ENCODE measurements around the gene ZMYND8. TPM values are rescaled to one million over a fixed set of nuclear protein-coding genes. Genes with fewer than 3 reads are reported as not detected.

The ZMYND8 gene
- total RNA-seq, 1 experiment from 2014 or later: 53.1 TPM

DNA sequence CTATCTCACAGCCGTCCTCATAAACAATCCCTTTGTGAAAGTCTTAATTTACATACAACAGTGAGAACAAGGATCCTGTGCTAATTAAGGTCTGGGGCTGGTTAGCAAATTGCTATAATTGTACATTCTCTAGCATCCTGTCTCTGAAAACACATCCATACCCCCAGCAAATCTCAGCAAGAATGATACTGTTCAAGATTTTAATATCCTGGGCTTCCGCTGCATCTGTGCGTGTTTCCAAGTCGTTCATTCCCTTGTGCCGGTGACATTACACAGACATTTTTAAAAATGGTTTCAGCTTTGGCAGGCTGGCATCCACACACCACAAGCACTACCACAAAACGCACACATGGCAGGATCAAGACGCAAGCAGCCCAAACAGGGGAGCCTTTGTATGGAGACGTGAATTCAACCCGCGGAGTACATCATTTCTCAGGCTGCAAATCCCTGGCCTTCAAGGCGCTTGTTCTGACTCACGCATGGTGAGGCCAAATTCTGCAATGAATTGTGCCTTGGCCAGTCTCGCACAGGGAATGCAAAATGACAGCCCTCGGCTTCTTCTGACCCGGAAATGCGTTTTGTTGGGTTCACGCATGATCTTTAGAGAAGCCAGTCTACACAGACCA is 20.3 kb downstream of the ZMYND8 start:
- CTCF ChIA-PET: interaction anchor here (0.6 kb wide), 1 partner anchor 272 kb away, joined by 5 read pairs; no protein-coding TSS in a partner anchor
- Mint-ChIP-seq H3K4me1 (ENCODE audit: low read depth, unreplicated experiment) (peaks cover 57% of the 10 kb centered on the region), H3K9me3 (ENCODE audit: low read depth, unreplicated experiment) (peaks cover 3% of the 10 kb centered on the region), H3K27ac (ENCODE audit: unreplicated experiment) (no peak overlapping the region), H3K36me3 (ENCODE audit: insufficient read depth, unreplicated experiment) (peaks cover 28% of the 10 kb centered on the region), H3K4me3 (ENCODE audit: low read depth, unreplicated experiment) (no peak overlapping the region), H3K27me3 (ENCODE audit: unreplicated experiment) (no peaks in the 10 kb centered on the region)
- no peak for DNase-seq
- intact Hi-C loops (cut with micrococcal nuclease; ENCODE audit: unreplicated experiment): no loop called here
- TF ChIP-seq, protein P1, sequence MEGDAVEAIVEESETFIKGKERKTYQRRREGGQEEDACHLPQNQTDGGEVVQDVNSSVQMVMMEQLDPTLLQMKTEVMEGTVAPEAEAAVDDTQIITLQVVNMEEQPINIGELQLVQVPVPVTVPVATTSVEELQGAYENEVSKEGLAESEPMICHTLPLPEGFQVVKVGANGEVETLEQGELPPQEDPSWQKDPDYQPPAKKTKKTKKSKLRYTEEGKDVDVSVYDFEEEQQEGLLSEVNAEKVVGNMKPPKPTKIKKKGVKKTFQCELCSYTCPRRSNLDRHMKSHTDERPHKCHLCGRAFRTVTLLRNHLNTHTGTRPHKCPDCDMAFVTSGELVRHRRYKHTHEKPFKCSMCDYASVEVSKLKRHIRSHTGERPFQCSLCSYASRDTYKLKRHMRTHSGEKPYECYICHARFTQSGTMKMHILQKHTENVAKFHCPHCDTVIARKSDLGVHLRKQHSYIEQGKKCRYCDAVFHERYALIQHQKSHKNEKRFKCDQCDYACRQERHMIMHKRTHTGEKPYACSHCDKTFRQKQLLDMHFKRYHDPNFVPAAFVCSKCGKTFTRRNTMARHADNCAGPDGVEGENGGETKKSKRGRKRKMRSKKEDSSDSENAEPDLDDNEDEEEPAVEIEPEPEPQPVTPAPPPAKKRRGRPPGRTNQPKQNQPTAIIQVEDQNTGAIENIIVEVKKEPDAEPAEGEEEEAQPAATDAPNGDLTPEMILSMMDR (IDR thresholded peaks at IDR 0.05; ENCODE audit: unreplicated experiment): no peak
- BruUV-seq (replicated peaks): no TSS peak

DNA sequence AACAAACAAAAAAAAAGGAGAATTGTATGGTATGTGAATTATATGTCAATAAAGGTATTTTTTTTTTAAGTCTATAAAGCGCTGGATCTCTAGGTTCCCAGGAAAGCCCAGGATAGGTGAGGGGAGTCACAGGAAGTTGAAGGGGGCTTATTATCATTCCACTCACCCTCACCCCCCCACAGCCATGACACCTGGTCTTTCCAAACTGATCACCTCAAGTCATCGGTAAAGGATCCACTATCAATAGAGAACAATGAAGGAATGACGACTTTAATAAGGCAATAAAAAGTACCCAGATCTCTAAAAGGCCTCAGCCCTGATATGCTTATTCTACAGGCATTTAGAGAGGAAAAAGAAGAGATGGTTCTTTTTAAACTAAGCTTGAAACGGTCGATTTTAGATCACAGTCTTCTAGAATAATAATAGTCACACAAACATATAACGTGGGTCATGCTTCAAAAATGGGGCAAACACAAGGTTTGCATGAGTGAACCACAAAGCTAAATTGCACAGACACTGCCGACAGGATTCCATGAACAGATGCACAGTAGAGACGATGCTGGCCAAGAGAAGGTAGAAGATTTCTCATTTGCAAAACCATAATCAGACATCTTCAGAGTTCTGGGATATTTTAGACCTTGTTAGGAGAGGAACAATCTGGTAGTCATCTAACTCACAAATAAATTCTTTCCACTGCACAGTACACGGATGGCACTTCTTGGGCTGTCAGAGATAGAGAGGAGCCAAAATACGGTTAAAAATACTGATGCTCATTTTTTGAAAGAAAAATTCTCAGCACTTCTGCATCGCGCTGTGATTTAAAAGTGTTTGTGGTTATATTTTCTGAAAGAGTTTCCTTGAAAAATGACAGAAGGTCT is 21.0 kb downstream of the ZMYND8 start:
- Mint-ChIP-seq H3K27ac (ENCODE audit: unreplicated experiment) (no peak overlapping the region), H3K27me3 (ENCODE audit: unreplicated experiment) (no peaks in the 10 kb centered on the region), H3K36me3 (ENCODE audit: insufficient read depth, unreplicated experiment) (peaks cover 24% of the 10 kb centered on the region), H3K4me1 (ENCODE audit: low read depth, unreplicated experiment) (peaks cover 57% of the 10 kb centered on the region), H3K9me3 (ENCODE audit: low read depth, unreplicated experiment) (peaks cover 3% of the 10 kb centered on the region), H3K4me3 (ENCODE audit: low read depth, unreplicated experiment) (no peak overlapping the region)
- BruUV-seq (replicated peaks): no TSS peak
- intact Hi-C loops (cut with micrococcal nuclease; ENCODE audit: unreplicated experiment): loop anchor here (2.0 kb wide), 2 partner anchors 15 to 21 kb away; partner anchors contain the start of gene ZMYND8
- CTCF ChIA-PET: interaction anchor here (0.6 to 0.7 kb wide), 2 partner anchors 21 to 273 kb away, joined by 3 to 5 read pairs; partner anchors contain the start of gene ZMYND8
- no peak for DNase-seq
- TF ChIP-seq, protein P1 (IDR thresholded peaks at IDR 0.05; ENCODE audit: unreplicated experiment): no peak

DNA sequence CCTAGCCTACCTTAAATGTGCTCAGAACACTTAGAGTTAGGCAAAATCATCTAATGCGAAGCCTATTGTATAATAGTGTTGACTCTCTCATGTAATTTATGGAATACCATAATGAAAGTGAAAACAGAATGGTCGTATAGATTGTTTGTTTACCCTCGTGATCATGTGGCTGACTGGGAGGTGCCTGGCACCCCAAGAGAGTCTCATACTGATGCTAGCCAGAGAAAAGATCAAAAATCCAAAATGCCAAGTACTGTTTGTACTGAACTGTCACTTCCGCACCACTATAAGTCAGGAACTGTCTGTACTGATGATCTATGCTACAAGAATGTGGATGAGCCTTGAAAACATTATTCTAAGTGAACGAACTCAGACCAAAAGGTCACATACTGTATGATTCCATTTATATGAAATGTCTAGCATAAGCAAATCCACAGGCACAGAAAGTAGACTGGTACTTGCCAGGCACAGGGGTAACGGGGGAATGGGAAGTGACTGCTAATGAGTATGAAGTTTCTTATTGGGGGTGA is 22.4 kb downstream of the ZMYND8 start:
- Mint-ChIP-seq H3K27ac (ENCODE audit: unreplicated experiment) (peak overlapping the region; percentile 41), H3K36me3 (ENCODE audit: insufficient read depth, unreplicated experiment) (peaks cover 19% of the 10 kb centered on the region), H3K4me1 (ENCODE audit: low read depth, unreplicated experiment) (peaks cover 61% of the 10 kb centered on the region), H3K27me3 (ENCODE audit: unreplicated experiment) (no peaks in the 10 kb centered on the region), H3K4me3 (ENCODE audit: low read depth, unreplicated experiment) (peak overlapping the region; percentile 50), H3K9me3 (ENCODE audit: low read depth, unreplicated experiment) (peaks cover 3% of the 10 kb centered on the region)
- BruUV-seq (replicated peaks): no TSS peak
- no peak for DNase-seq
- intact Hi-C loops (cut with micrococcal nuclease; ENCODE audit: unreplicated experiment): loop anchor here (2.0 kb wide), 2 partner anchors 13 to 23 kb away; partner anchors contain the start of gene ZMYND8
- TF ChIP-seq, protein P1 (IDR thresholded peaks at IDR 0.05; ENCODE audit: unreplicated experiment): no peak
- CTCF ChIA-PET: interaction anchor here (0.6 to 1.7 kb wide), 6 partner anchors 17 to 1320 kb away, joined by 3 to 8 read pairs (median 5); partner anchors contain the start of gene ZMYND8

DNA sequence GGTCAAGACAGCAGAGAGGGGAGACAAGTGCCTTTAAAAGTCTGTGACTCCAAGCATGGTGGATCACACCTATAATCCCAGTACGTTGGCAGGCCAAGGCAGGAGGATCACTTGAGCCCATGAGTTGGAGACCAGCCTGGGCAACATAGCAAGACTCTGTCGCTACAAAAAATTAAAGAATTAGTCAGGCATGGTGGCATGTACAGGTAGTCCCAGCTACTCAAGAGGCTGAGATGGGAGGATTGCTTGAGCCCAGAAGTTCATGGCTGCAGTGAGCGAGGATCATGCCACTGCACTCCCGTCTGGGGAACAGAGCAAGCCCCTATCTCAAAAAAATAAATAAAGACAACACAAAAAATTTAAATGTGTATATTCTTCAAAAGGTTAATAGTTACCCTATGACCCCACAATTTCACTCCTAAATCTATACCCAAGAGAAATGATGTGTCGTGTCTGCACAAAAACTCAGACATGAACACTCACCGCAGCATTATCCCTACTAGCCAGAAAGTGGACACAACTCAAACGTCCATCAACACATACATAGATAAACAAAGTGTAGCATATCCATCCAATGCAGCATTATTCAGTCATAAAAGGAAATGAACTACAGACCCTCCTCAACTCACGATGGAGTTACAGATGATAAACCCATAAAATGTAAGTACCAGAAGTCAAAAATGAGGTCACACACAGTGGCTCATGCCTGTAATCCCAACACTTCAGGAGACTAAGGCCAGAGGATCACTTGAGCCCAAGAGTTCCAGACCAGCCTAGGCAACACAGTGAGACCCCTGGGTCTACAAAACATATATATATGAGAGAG is 23.9 kb downstream of the ZMYND8 start:
- intact Hi-C loops (cut with micrococcal nuclease; ENCODE audit: unreplicated experiment): no loop called here
- H3K4me3 Mint-ChIP-seq (ENCODE audit: low read depth, unreplicated experiment): no peak overlapping the region
- peaks cover 3% of the 10 kb centered on the region for H3K9me3 Mint-ChIP-seq (ENCODE audit: low read depth, unreplicated experiment)
- H3K27ac Mint-ChIP-seq (ENCODE audit: unreplicated experiment): peak overlapping the region; percentile 35
- TSS peak; percentile 14 for BruUV-seq (replicated peaks)
- H3K4me1 Mint-ChIP-seq (ENCODE audit: low read depth, unreplicated experiment): peaks cover 62% of the 10 kb centered on the region
- peaks cover 19% of the 10 kb centered on the region for H3K36me3 Mint-ChIP-seq (ENCODE audit: insufficient read depth, unreplicated experiment)
- no peak for DNase-seq
- TF ChIP-seq, protein P1 (IDR thresholded peaks at IDR 0.05; ENCODE audit: unreplicated experiment): no peak
- H3K27me3 Mint-ChIP-seq (ENCODE audit: unreplicated experiment): no peaks in the 10 kb centered on the region
- CTCF ChIA-PET: interaction anchor here (1.2 kb wide), 1 partner anchor 19 kb away, joined by 7 read pairs; no protein-coding TSS in a partner anchor
